IPS-15b (cell line): ENCODE data around the gene ZNF783.

Source experiments
- H3K27me3 ChIP-seq: one replicate; pipeline ENCODE4 v1.6.1; 2013; ENCODE audit warnings: low read length; ENCODE audit not compliant: control insufficient read depth, insufficient read depth
- H3K36me3 ChIP-seq: one replicate; pipeline ENCODE4 v1.6.1; 2013; ENCODE audit warnings: low read length; ENCODE audit not compliant: control insufficient read depth, insufficient read depth
- H3K4me1 ChIP-seq: one replicate; pipeline ENCODE4 v1.6.1; 2013; ENCODE audit warnings: mild to moderate bottlenecking, low read length; ENCODE audit not compliant: control insufficient read depth, insufficient read depth
- H3K4me3 ChIP-seq: one replicate; pipeline ENCODE4 v1.5.1; 2013; ENCODE audit warnings: low read depth, low read length
- H3K9ac ChIP-seq: one replicate; pipeline ENCODE4 v1.6.1; 2013; ENCODE audit warnings: low read depth, mild to moderate bottlenecking, low read length
- H3K9me3 ChIP-seq: one replicate; pipeline ENCODE4 v1.6.1; 2013; ENCODE audit warnings: mild to moderate bottlenecking, low read length; ENCODE audit not compliant: control insufficient read depth, insufficient read depth

ZNF783 gene

GRCh38 chr7:149284343-149284742 lies 22.3 kb downstream of the ZNF783 start:
- Histone ChIP-seq H3K4me1 (no peaks in the 10 kb centered on the region), H3K9ac (no peak overlapping the region), H3K36me3 (peaks cover 2% of the 10 kb centered on the region), H3K27me3 (peaks cover 12% of the 10 kb centered on the region), H3K4me3 (no peak overlapping the region), H3K9me3 (no peaks in the 10 kb centered on the region)

GRCh38 chr7:149284850-149285585 lies 23.0 kb downstream of the ZNF783 start:
- Histone ChIP-seq H3K4me3 (peak overlapping the region; percentile 84), H3K4me1 (no peaks in the 10 kb centered on the region), H3K27me3 (peaks cover 12% of the 10 kb centered on the region), H3K9me3 (no peaks in the 10 kb centered on the region), H3K9ac (peak overlapping the region; percentile 61), H3K36me3 (peaks cover 2% of the 10 kb centered on the region)

- Histone ChIP-seq H3K27me3 (peaks cover 12% of the 10 kb centered on the region), H3K36me3 (peaks cover 2% of the 10 kb centered on the region)
These were observed 23.6 kb downstream of the ZNF783 start for GRCh38 chr7:149285603-149286002.

GRCh38 chr7:149286811-149287400 lies 24.9 kb downstream of the ZNF783 start:
- H3K4me1 ChIP-seq = no peaks in the 10 kb centered on the region
- H3K9ac ChIP-seq = no peak overlapping the region
- H3K27me3 ChIP-seq = peaks cover 12% of the 10 kb centered on the region

More at GRCh38 chr7:149285603-149286002, 23.6 kb downstream of the ZNF783 start:
- H3K4me1 ChIP-seq = no peaks in the 10 kb centered on the region
- no peaks in the 10 kb centered on the region for H3K9me3 ChIP-seq
- peak overlapping the region; percentile 84 for H3K4me3 ChIP-seq
- peak overlapping the region; percentile 61 for H3K9ac ChIP-seq

GRCh38 chr7:149287622-149288021 lies 25.6 kb downstream of the ZNF783 start:
- Histone ChIP-seq H3K9ac (no peak overlapping the region), H3K36me3 (peaks cover 2% of the 10 kb centered on the region), H3K9me3 (no peaks in the 10 kb centered on the region), H3K4me1 (no peaks in the 10 kb centered on the region), H3K27me3 (peaks cover 12% of the 10 kb centered on the region), H3K4me3 (no peak overlapping the region)

More at GRCh38 chr7:149286811-149287400, 24.9 kb downstream of the ZNF783 start:
- Histone ChIP-seq H3K9me3 (no peaks in the 10 kb centered on the region), H3K36me3 (peaks cover 2% of the 10 kb centered on the region), H3K4me3 (no peak overlapping the region)

- Histone ChIP-seq H3K4me3 (no peak overlapping the region), H3K4me1 (no peaks in the 10 kb centered on the region), H3K9me3 (no peaks in the 10 kb centered on the region), H3K27me3 (peaks cover 12% of the 10 kb centered on the region), H3K9ac (no peak overlapping the region), H3K36me3 (peaks cover 2% of the 10 kb centered on the region)
These were observed 27.3 kb downstream of the ZNF783 start for GRCh38 chr7:149289262-149289661.

- H3K4me1 ChIP-seq = no peaks in the 10 kb centered on the region
- H3K27me3 ChIP-seq = peaks cover 10% of the 10 kb centered on the region
- no peaks in the 10 kb centered on the region for H3K9me3 ChIP-seq
- H3K36me3 ChIP-seq = peaks cover 2% of the 10 kb centered on the region
- H3K4me3 ChIP-seq = no peak overlapping the region
- H3K9ac ChIP-seq = no peak overlapping the region
These were observed 27.9 kb downstream of the ZNF783 start for GRCh38 chr7:149289856-149290255.

GRCh38 chr7:149291036-149291780 lies 29.2 kb downstream of the ZNF783 start:
- H3K27me3 ChIP-seq = peaks cover 2% of the 10 kb centered on the region
- H3K36me3 ChIP-seq = peaks cover 2% of the 10 kb centered on the region
- no peaks in the 10 kb centered on the region for H3K4me1 ChIP-seq
- H3K9ac ChIP-seq = no peak overlapping the region
- H3K4me3 ChIP-seq = no peak overlapping the region
- H3K9me3 ChIP-seq = no peaks in the 10 kb centered on the region

GRCh38 chr7:149291781-149292461 lies 29.9 kb downstream of the ZNF783 start:
- peaks cover 2% of the 10 kb centered on the region for H3K36me3 ChIP-seq
- no peak overlapping the region for H3K9ac ChIP-seq
- no peaks in the 10 kb centered on the region for H3K9me3 ChIP-seq
- H3K27me3 ChIP-seq = no peaks in the 10 kb centered on the region
- H3K4me1 ChIP-seq = no peaks in the 10 kb centered on the region
- H3K4me3 ChIP-seq = no peak overlapping the region

GRCh38 chr7:149292462-149292823 lies 30.4 kb downstream of the ZNF783 start:
- no peak overlapping the region for H3K4me3 ChIP-seq
- no peaks in the 10 kb centered on the region for H3K4me1 ChIP-seq
- H3K27me3 ChIP-seq = no peaks in the 10 kb centered on the region
- peaks cover 2% of the 10 kb centered on the region for H3K36me3 ChIP-seq
- H3K9me3 ChIP-seq = no peaks in the 10 kb centered on the region
- no peak overlapping the region for H3K9ac ChIP-seq

GRCh38 chr7:149293338-149293737 lies 31.3 kb downstream of the ZNF783 start:
- Histone ChIP-seq H3K36me3 (no peaks in the 10 kb centered on the region), H3K4me3 (no peak overlapping the region), H3K9ac (no peak overlapping the region), H3K4me1 (no peaks in the 10 kb centered on the region), H3K9me3 (no peaks in the 10 kb centered on the region), H3K27me3 (no peaks in the 10 kb centered on the region)
